Measurements from ENCODE around the gene PPFIA3. TPM values are rescaled to one million over a fixed set of nuclear protein-coding genes. Genes with fewer than 3 reads are reported as not detected.
A peak's percentile ranks its signal among the peaks of the same experiment; 100 is the strongest.

The PPFIA3 gene
- total RNA-seq, 1 donor, result 1.1 TPM

DNA sequence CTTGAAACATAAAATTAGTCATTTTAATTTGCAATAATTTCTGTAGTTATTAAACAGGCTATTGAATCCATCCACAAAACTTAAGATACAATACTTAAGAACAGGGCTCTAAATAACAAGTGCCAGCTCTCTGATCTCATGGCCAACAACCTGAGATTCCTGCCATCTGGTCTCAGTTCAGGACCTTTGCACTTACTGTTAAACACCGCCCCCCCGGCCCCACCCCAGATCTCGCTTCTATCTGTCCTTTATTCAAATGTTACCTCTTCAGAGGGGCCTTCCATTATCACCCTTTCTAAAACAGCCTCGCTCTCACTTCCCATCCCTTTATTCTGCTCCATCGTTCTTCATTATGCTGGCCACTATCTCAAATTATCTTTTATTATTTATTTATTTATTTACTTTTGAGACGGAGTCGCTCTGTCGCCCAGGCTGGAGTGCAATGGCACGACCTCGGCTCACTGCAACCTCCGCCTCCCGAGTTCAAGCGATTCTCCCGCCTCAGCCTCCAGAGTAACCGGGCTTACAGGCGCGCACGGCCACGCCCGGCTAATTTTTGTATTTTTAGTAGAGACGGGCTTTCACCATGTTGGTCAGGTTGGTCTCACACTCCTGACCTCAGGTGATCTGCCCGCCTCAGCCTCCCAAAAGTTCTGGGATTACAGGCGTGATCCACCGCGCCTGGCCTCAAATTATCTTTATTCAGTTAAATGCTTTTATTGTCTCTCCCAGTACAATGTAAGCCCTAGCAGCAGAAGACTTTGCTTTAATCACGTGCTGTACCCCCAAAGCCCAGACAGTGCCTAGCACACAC, 34.9 kb upstream of the PPFIA3 start:
- H3K4me3 ChIP-seq (ENCODE audit: insufficient read depth, low read length), result peak overlapping the region; percentile 94
- H2AFZ ChIP-seq (ENCODE audit: low read length), result peak overlapping the region; percentile 99
- peaks cover 41% of the 10 kb centered on the region for H3K79me2 ChIP-seq (ENCODE audit: insufficient read depth, low read length)
- peaks cover 18% of the 10 kb centered on the region for H3K36me3 ChIP-seq (ENCODE audit: insufficient read depth, low read length)
- DNase-seq (ENCODE audit: insufficient read length, low spot score, missing footprints), result peak; percentile 15
- peaks cover 22% of the 10 kb centered on the region for H3K4me1 ChIP-seq (ENCODE audit: insufficient read depth, low read length)
- peak overlapping the region; percentile 99 for H3K4me2 ChIP-seq (ENCODE audit: insufficient read depth, low read length)
- H3K27me3 ChIP-seq (ENCODE audit: insufficient read depth, low read length), result no peaks in the 10 kb centered on the region
- H4K20me1 ChIP-seq (ENCODE audit: insufficient read depth, low read length), result peaks cover 36% of the 10 kb centered on the region
- peak overlapping the region; percentile 53 for H3K27ac ChIP-seq (ENCODE audit: low read depth, low read length)
- H3K9me3 ChIP-seq (ENCODE audit: low read depth, low read length), result no peaks in the 10 kb centered on the region
- no peak for TF ChIP-seq CTCF (IDR thresholded peaks at IDR 0.05; ENCODE audit: extremely low read depth, low read depth, low read length)

- peaks cover 43% of the 10 kb centered on the region for H4K20me1 ChIP-seq (ENCODE audit: insufficient read depth, low read length)
- H2AFZ ChIP-seq (ENCODE audit: low read length), result peak within 1 kb of the TSS; percentile 99
Observed at GRCh38 chr19:49085020-49085867, 34.1 kb upstream of the PPFIA3 start, which contains the start of gene SNRNP70. Gene SNRNP70 (plus strand): TSS chr19:49085451. CDS start chr19:49086415, 964 bp downstream.

GRCh38 chr19:49085868-49086232, 33.5 kb upstream of the PPFIA3 start:
- H3K27me3 ChIP-seq (ENCODE audit: insufficient read depth, low read length), result no peaks in the 10 kb centered on the region
- H3K36me3 ChIP-seq (ENCODE audit: insufficient read depth, low read length), result peaks cover 31% of the 10 kb centered on the region
- H3K27ac ChIP-seq (ENCODE audit: low read depth, low read length), result peak overlapping the region; percentile 89
- peaks cover 22% of the 10 kb centered on the region for H3K4me1 ChIP-seq (ENCODE audit: insufficient read depth, low read length)
- H3K9me3 ChIP-seq (ENCODE audit: low read depth, low read length), result no peaks in the 10 kb centered on the region
- peak overlapping the region; percentile 100 for H3K4me2 ChIP-seq (ENCODE audit: insufficient read depth, low read length)
- H4K20me1 ChIP-seq (ENCODE audit: insufficient read depth, low read length), result peaks cover 45% of the 10 kb centered on the region
- peaks cover 54% of the 10 kb centered on the region for H3K79me2 ChIP-seq (ENCODE audit: insufficient read depth, low read length)
- H2AFZ ChIP-seq (ENCODE audit: low read length), result peak overlapping the region; percentile 93
- DNase-seq (ENCODE audit: insufficient read length, low spot score, missing footprints), result peak; percentile 52
- no peak for TF ChIP-seq CTCF (IDR thresholded peaks at IDR 0.05; ENCODE audit: extremely low read depth, low read depth, low read length)
- peak overlapping the region; percentile 94 for H3K4me3 ChIP-seq (ENCODE audit: insufficient read depth, low read length)

More at GRCh38 chr19:49085020-49085867, 34.1 kb upstream of the PPFIA3 start, which contains the start of gene SNRNP70:
- H3K27me3 ChIP-seq (ENCODE audit: insufficient read depth, low read length), result no peaks in the 10 kb centered on the region
- peaks cover 48% of the 10 kb centered on the region for H3K79me2 ChIP-seq (ENCODE audit: insufficient read depth, low read length)
- DNase-seq (ENCODE audit: insufficient read length, low spot score, missing footprints), result peak; percentile 100
- H3K9me3 ChIP-seq (ENCODE audit: low read depth, low read length), result no peaks in the 10 kb centered on the region
- TF ChIP-seq CTCF (IDR thresholded peaks at IDR 0.05; ENCODE audit: extremely low read depth, low read depth, low read length), result no peak
- peak within 1 kb of the TSS; percentile 94 for H3K4me3 ChIP-seq (ENCODE audit: insufficient read depth, low read length)
- peaks cover 25% of the 10 kb centered on the region for H3K36me3 ChIP-seq (ENCODE audit: insufficient read depth, low read length)
- peaks cover 22% of the 10 kb centered on the region for H3K4me1 ChIP-seq (ENCODE audit: insufficient read depth, low read length)
- H3K27ac ChIP-seq (ENCODE audit: low read depth, low read length), result peak within 1 kb of the TSS; percentile 89
- peak within 1 kb of the TSS; percentile 100 for H3K4me2 ChIP-seq (ENCODE audit: insufficient read depth, low read length)

Data from osteoblast (primary cell).